ENCODE measurements around the gene DNAJC1.

DNAJC1 gene

DNA sequence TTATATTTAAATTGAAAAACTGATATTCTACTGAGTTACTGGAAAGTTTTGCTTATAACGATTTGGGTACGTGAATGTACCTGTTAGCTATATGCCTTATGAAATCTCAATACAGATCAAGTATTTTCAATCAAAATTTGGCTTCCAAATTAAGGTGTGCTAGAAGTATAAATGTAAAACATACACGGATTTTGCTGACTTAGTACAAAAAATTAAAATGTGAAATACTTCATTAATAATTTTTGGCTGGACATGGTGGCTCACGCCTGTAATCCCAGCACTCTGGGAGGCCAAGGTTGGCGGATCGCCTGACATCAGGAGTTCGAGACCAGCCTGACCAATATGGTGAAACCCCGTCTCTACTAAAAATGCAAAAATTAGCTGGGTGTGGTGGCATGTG is 11.7 kb downstream of the DNAJC1 start:
- H3K27ac ChIP-seq, result no peak overlapping the region
- ChIA-PET CTCF (interaction anchor here (0.7 kb wide), 1 partner anchor 265 kb away, joined by 3 read pairs; no protein-coding TSS in a partner anchor), POLR2A (ENCODE audit: low non-redundant PET) (no interaction called here)
- TF ChIP-seq, protein P1, sequence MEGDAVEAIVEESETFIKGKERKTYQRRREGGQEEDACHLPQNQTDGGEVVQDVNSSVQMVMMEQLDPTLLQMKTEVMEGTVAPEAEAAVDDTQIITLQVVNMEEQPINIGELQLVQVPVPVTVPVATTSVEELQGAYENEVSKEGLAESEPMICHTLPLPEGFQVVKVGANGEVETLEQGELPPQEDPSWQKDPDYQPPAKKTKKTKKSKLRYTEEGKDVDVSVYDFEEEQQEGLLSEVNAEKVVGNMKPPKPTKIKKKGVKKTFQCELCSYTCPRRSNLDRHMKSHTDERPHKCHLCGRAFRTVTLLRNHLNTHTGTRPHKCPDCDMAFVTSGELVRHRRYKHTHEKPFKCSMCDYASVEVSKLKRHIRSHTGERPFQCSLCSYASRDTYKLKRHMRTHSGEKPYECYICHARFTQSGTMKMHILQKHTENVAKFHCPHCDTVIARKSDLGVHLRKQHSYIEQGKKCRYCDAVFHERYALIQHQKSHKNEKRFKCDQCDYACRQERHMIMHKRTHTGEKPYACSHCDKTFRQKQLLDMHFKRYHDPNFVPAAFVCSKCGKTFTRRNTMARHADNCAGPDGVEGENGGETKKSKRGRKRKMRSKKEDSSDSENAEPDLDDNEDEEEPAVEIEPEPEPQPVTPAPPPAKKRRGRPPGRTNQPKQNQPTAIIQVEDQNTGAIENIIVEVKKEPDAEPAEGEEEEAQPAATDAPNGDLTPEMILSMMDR (conservative IDR thresholded peaks at IDR 0.05; ENCODE audit: low read depth), result no peak
- no peak for DNase-seq (ENCODE audit: low spot score)

DNA sequence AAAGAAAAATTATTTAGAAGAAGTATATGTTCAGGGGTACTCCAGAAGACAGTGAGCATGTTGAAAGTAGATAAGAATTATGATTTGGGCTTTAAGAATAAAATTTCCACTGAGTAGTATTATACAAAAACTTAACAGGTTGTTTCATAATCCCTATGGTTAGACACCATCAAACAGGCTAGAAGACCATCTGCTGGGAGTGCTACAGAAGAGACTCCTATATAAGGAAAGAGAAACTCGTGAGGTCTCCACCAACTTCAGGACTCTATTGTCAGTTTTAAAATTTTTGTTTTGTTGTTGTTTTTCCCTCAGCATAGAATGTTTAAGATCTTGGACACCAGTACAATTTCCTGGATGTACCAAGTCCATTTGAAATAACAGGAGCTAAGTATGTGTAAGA is 13.1 kb downstream of the DNAJC1 start:
- TF ChIP-seq, protein P1 (conservative IDR thresholded peaks at IDR 0.05; ENCODE audit: low read depth), result no peak
- no peak for DNase-seq (ENCODE audit: low spot score)
- H3K27ac ChIP-seq, result no peak overlapping the region
- POLR2A ChIA-PET (ENCODE audit: low non-redundant PET), result no interaction called here
- CTCF ChIA-PET, result interaction anchor here (0.6 kb wide), 1 partner anchor 51 kb away, joined by 4 read pairs; no protein-coding TSS in a partner anchor

DNA sequence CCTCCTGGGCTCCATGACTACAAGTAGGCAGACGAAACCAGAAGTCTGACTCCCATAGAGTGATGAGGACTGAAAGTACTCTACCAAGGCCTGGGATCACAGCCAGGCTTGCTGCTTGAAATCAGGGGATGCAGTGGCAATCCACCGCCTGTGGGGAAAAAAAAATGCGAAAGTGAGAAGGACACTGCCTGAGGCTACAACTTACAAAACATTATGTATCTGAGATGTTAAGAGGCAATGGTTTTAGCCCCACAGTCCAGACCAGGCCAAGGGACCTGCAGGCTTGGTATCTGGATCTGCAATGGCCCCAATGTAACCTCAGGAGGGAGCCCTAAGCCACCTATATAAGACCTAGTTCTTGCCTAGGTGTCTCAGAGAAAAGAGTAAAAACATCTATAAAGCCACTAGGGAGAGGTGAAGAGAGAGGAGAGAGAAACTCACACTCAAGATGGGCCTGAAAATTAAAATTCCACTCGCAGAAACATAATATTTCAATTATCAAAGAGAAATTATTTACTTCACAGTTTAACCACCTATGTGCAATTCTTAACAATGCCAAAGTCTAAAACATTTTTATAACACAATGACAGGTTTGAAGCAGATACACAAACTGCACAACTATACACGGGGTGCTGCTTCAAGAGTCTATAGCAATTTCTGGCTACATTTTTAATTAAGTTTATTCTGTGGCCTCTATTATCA is 13.9 kb downstream of the DNAJC1 start:
- DNase-seq (ENCODE audit: low spot score), result peak; percentile 52
- CTCF ChIA-PET, result interaction anchor here (0.6 kb wide), 1 partner anchor 560 kb away, joined by 3 read pairs; no protein-coding TSS in a partner anchor
- no peak overlapping the region for H3K27ac ChIP-seq
- TF ChIP-seq, protein P1 (conservative IDR thresholded peaks at IDR 0.05; ENCODE audit: low read depth), result peak; percentile 70
- POLR2A ChIA-PET (ENCODE audit: low non-redundant PET), result no interaction called here

DNA sequence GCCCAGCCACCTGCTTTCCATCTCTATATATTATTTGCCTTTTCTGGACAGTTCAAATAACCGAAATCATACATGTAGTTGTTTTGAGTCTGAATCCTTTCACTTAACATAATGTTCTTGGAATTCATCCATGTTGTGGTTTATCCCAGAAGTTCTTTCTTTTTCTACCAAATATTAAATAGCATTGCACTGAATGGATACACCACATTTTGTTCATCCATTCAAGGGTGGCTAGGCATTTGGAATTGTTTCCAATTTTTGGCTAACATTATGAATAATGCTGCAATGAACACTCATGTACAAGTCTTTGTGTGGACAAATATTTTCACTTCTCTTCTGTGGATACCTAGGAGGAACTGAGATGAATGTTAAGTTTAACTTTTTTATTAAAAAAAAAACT is 18.0 kb downstream of the DNAJC1 start:
- POLR2A ChIA-PET (ENCODE audit: low non-redundant PET), result no interaction called here
- TF ChIP-seq, protein P1 (conservative IDR thresholded peaks at IDR 0.05; ENCODE audit: low read depth), result no peak
- H3K27ac ChIP-seq, result no peak overlapping the region
- CTCF ChIA-PET, result no interaction called here
- DNase-seq (ENCODE audit: low spot score), result no peak

DNA sequence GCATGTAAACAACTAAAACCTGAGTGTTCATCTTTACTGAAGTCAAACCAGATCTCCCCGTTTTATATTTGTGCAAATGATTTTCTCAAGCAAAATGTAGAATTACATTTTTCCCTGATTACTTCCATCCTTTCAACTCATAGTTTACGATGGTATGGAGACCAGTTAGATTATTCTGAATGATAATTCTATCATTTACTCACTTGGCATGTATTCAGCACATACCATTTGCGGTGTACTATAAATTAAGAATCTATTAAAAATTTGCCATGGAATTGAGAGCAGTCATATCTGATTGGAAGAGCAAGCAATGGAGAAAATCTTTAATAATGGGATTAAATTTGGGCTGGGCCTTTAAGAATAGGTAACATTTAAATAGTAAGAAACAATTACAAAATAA is 22.4 kb downstream of the DNAJC1 start:
- CTCF ChIA-PET, result interaction anchor here (0.5 kb wide), 1 partner anchor 21 kb away, joined by 4 read pairs; no protein-coding TSS in a partner anchor
- TF ChIP-seq, protein P1 (conservative IDR thresholded peaks at IDR 0.05; ENCODE audit: low read depth), result no peak
- no peak overlapping the region for H3K27ac ChIP-seq
- no peak for DNase-seq (ENCODE audit: low spot score)
- POLR2A ChIA-PET (ENCODE audit: low non-redundant PET), result no interaction called here

DNA sequence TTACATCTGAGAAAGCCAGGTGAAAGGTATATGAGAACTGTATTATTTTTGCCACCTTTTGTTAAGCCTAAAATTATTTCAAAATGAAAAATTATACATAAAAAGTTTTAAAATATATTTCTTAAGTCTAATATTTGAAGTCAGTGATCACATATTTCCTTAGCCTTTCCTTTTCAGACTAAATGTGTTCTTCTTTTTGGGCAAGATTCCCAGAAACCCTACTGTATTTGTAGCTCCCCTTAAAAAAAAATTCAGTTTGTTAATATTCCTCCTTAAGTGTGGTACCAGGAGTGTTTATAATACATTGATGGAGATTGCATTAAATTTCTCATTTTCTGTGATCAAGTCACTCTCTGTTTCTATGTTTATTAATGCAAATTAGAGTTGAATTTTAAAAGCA is 22.8 kb downstream of the DNAJC1 start:
- no peak overlapping the region for H3K27ac ChIP-seq
- TF ChIP-seq, protein P1 (conservative IDR thresholded peaks at IDR 0.05; ENCODE audit: low read depth), result no peak
- POLR2A ChIA-PET (ENCODE audit: low non-redundant PET), result no interaction called here
- no peak for DNase-seq (ENCODE audit: low spot score)
- CTCF ChIA-PET, result interaction anchor here (0.5 kb wide), 1 partner anchor 22 kb away, joined by 4 read pairs; no protein-coding TSS in a partner anchor
